ENCODE results near the gene MTMR3. TPM values are rescaled to one million over a fixed set of nuclear protein-coding genes. Genes with fewer than 3 reads are reported as not detected.

MTMR3 gene
- total and polyA plus RNA-seq, 2 of the 8 experiments (the other 6 are each of a cell fraction or from before 2014, with no cell fraction given), result 16.9 to 18.5 TPM

- no peak overlapping the region for H2BK120ac ChIP-seq (replicated peaks; ENCODE audit: low read depth, low read length)
- WGBS, 2 experiments (ENCODE audit: extremely low coverage in 1 of 2, insufficient coverage in 1 of 2, insufficient read length in 1 of 2, insufficient replicate concordance in 2 of 2, low coverage in 1 of 2, low lambda C conversion rate in 2 of 2, missing lambda C conversion rate in 1 of 2), result 82% methylated on average over 2 of the region's 2 CpGs; no CpG with 5 or more reads in 1 of the 2 experiments
Observed at GRCh38 chr22:29887358-29887757, 4.4 kb downstream of the MTMR3 start.

More at GRCh38 chr22:29887358-29887757, 4.4 kb downstream of the MTMR3 start:
- Histone ChIP-seq H3K27ac (ENCODE audit: low read depth, low read length) (no peak overlapping the region), H4K20me1 (replicated peaks in 1 of 2; ENCODE audit: control insufficient read depth in 1 of 2, insufficient read depth in 2 of 2, low read length in 2 of 2) (peaks cover 0 to 5% of the 10 kb centered on the region in 2 experiments), H2BK15ac (ENCODE audit: low read length) (no peak overlapping the region), H3K9me3 (ENCODE audit: insufficient read depth in 2 of 2, low read depth in 1 of 2, low read length in 1 of 2) (no peaks in the 10 kb centered on the region), H3K4ac (replicated peaks; ENCODE audit: insufficient read length, low read depth, low read length) (no peak overlapping the region), H3K79me1 (ENCODE audit: low read depth, low read length) (no peaks in the 10 kb centered on the region), H3K14ac (ENCODE audit: insufficient read length) (no peak overlapping the region), H3K36me3 (ENCODE audit: control insufficient read depth in 2 of 4, insufficient read depth in 4 of 4, low read length in 3 of 4) (no peaks in the 10 kb centered on the region), H2AFZ (ENCODE audit: low read length) (no peak overlapping the region), H3K4me3 (ENCODE audit: extremely low read depth in 1 of 4, insufficient read depth in 2 of 4, low read depth in 3 of 4, low read length in 4 of 4) (no peak overlapping the region), H3K4me2 (ENCODE audit: insufficient read depth in 1 of 2, low read depth in 2 of 2, low read length in 2 of 2) (no peak overlapping the region), H3K79me2 (ENCODE audit: control insufficient read depth in 1 of 2, insufficient read depth in 2 of 2, low read length in 2 of 2) (peaks cover 0 to 81% of the 10 kb centered on the region in 2 experiments; a peak in 3 of 4 replicates), H2AK5ac (ENCODE audit: low read depth, low read length) (no peak overlapping the region), H3K9ac (replicated peaks in 1 of 4; ENCODE audit: extremely low read depth in 1 of 4, low read depth in 3 of 4, low read length in 3 of 4) (no peak overlapping the region), H3K56ac (replicated peaks; ENCODE audit: insufficient read length, low read depth, low read length) (no peak overlapping the region), H3K27me3 (replicated peaks in 1 of 4; ENCODE audit: control insufficient read depth in 3 of 4, extremely low read depth in 1 of 4, insufficient read depth in 3 of 4, low read length in 3 of 4) (no peaks in the 10 kb centered on the region), H2BK5ac (ENCODE audit: low read depth, low read length) (no peak overlapping the region), H4K91ac (replicated peaks; ENCODE audit: insufficient read length, low read length) (no peak overlapping the region), H4K5ac (ENCODE audit: insufficient read length, low read depth, low read length) (no peak overlapping the region), H4K8ac (ENCODE audit: extremely low read depth, insufficient read depth, low read length) (no peak overlapping the region), H2BK20ac (ENCODE audit: low read length) (no peak overlapping the region), H3K23ac (ENCODE audit: insufficient read length) (no peak overlapping the region), H2BK12ac (ENCODE audit: low read depth, low read length) (no peak overlapping the region), H3K4me1 (replicated peaks in 1 of 4; ENCODE audit: control insufficient read depth in 3 of 4, insufficient read depth in 4 of 4, low read length in 3 of 4) (peaks cover 0 to 5% (median 3%) of the 10 kb centered on the region in 4 experiments; a peak in 4 of 7 replicates), H3K23me2 (ENCODE audit: low read depth, low read length) (0 out of 2 replicates have a peak, but pooled peaks cover 2% of the 10 kb centered on the region), H3K18ac (ENCODE audit: extremely low read depth, low read length) (no peak overlapping the region)
- TF ChIP-seq SIN3A (conservative IDR thresholded peaks at IDR 0.05 in 1 of 2, IDR thresholded peaks at IDR 0.05 in 1 of 2; ENCODE audit: low read depth in 1 of 2, low read length in 2 of 2), result no peak
- TF ChIP-seq E2F6 (IDR thresholded peaks at IDR 0.05), result no peak
- no peak for TF ChIP-seq PHF8 (conservative IDR thresholded peaks at IDR 0.05; ENCODE audit: low read depth, low read length)
- no peak for TF ChIP-seq POU5F1 (IDR thresholded peaks at IDR 0.05; ENCODE audit: low read depth, low read length)
- TF ChIP-seq CEBPB (IDR thresholded peaks at IDR 0.05; ENCODE audit: low read depth, low read length), result no peak
- TF ChIP-seq CBX8 (IDR thresholded peaks at IDR 0.05; ENCODE audit: borderline replicate concordance, low read depth, low read length), result no peak
- TF ChIP-seq BCL11A (IDR thresholded peaks at IDR 0.05; ENCODE audit: low read depth in 2 of 2, low read length in 2 of 2), result no peak
- TF ChIP-seq RXRA (IDR thresholded peaks at IDR 0.05; ENCODE audit: insufficient read depth, low read depth, low read length), result no peak
- no peak for TF ChIP-seq ASH2L (IDR thresholded peaks at IDR 0.05; ENCODE audit: low read length)
- DNase-seq (ENCODE audit: low read depth in 1 of 2, low spot score in 2 of 2), result no peak
- FAIRE-seq, result no peak
- ChIA-PET POLR2A (ENCODE audit: partially characterized antibody) (no interaction called here), CTCF (ENCODE audit: partially characterized antibody) (interaction anchor here (1.3 kb wide), 1 partner anchor 117 kb away, joined by 4 read pairs; no protein-coding TSS in a partner anchor)
